GM21576 (cell line): ENCODE data around the gene GNL2.
"Not testable (repeated sequence)": the region's sequence is repeated elsewhere in the genome, so short reads cannot be mapped to it uniquely, and the experiment has no call there.

Source experiments
- ATAC-seq: cut with Tn5 transposase; IDR thresholded peaks from one replicate; pipeline ENCODE4 v1.9.1; 2021; ENCODE audit warnings: mild to moderate bottlenecking, moderate library complexity; ENCODE audit not compliant: unreplicated experiment

The GNL2 gene

GRCh38 chr1:37560401-37561132 is 35.2 kb downstream of the GNL2 start:
- ATAC-seq, result no peak

DNA sequence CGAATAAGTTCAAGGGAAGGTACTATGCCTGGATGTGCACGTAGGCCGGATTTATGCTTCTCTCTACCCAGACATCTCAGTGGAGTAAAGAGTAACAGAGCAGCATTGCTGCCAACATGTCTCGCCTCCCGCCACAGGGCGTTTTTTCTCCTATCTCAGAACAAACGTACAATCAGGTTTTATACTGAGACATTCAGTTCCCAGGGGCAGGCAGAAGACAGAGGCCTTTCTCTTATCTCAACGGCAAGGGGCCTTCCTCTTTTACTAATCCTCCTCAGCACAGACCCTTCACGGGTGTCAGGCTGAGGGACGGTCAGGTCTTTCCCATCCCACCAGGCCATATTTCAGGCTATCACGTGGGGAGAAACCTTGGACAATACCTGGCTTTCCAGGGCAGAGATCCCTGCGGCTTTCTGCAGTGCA is 35.8 kb downstream of the GNL2 start:
- not testable (repeated sequence) for ATAC-seq

DNA sequence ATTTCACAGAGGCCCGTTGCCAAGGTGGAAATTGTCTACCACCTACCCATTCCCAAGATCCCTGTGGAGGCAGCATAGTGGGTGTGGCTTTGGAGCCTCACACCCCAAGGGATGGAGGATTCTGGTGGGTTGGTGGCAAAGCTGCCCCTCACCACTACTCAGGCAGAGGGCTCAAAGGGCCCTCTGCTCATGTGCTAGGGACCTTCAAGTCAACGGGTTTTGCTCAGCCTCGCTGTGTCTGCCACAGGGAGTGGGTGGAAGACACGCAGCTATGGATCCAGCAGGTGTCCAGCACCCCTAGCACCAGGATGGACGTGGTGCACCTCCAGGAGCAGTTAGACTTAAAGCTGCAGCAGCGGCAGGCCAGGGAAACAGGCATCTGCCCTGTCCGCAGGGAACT is 36.7 kb downstream of the GNL2 start:
- no peak for ATAC-seq

GRCh38 chr1:37558411-37558810 is 37.3 kb downstream of the GNL2 start:
- no peak for ATAC-seq

- ATAC-seq, result no peak
Measured at GRCh38 chr1:37557402-37557801, 38.3 kb downstream of the GNL2 start.

GRCh38 chr1:37556712-37557196 is 39.0 kb downstream of the GNL2 start, which contains the start of gene DNALI1:
Gene DNALI1 (plus strand): TSS chr1:37556940. CDS start chr1:37556995, 55 bp downstream.
- no peak for ATAC-seq

GRCh38 chr1:37553927-37554808 is 41.6 kb downstream of the GNL2 start, which contains the start of gene SNIP1:
Gene SNIP1 (minus strand): TSS chr1:37554293. CDS start chr1:37554229, 64 bp downstream.
- ATAC-seq, result no peak

DNA sequence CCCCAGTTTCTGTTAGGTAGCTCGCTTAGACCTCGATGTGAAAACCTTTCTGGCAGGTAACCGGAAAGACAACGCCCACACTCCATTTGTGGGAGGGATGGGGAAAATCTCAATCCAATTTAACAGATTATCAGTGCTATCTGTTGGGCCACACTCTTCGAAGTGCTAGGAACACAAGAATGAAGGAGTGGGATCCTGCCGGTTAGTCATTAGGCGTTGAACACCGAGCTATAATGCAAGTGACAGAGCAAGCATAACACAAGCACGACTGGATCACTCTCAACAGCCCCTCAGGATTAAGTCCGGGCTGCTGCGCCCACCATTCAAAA is 42.2 kb downstream of the GNL2 start:
- no peak for ATAC-seq

- no peak for ATAC-seq
Measured at GRCh38 chr1:37549341-37549740, 46.4 kb downstream of the GNL2 start.

- no peak for ATAC-seq
Measured at GRCh38 chr1:37545019-37545418, 50.7 kb downstream of the GNL2 start.

- no peak for ATAC-seq
Measured at GRCh38 chr1:37544530-37544929, 51.2 kb downstream of the GNL2 start.

GRCh38 chr1:37540036-37540785 is 55.5 kb downstream of the GNL2 start:
- no peak for ATAC-seq

DNA sequence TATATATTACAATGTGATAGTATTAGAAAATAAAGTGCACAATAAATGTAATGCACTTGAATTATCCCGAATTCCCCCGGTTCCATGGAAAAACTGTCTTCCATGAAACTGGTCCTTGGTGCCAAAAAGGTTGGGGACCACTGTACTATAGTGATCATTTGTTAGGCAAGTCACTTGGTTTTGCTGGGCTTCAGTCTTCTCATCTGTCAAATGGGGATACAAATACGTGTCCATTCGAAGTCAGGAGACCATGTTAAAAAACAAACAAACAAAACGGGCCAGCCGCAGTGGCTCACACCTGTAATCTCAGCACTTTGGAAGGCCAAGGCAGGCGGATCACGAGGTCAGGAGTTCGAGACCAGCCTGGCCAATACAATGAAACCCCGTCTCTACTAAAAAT is 56.6 kb downstream of the GNL2 start:
- ATAC-seq, result not testable (repeated sequence)

DNA sequence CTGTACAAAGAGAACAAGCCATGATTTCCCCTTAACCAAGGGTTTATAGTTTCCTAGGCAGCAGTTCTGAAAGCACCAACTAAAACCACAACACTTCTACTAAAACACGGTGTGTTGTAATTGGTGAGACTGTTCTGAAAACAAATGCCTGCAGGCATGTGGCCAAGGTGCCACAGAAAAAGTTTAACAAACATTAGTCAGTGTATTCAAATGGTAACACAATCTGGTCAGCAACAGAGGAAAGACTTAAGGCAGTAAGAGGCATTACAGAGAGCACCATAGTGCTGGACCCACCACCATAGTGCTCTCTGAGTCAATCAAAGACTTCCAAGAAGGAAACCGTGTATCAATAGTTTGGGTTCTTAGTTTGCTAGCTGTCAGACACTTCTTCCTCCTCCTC is 58.4 kb downstream of the GNL2 start:
- no peak for ATAC-seq

DNA sequence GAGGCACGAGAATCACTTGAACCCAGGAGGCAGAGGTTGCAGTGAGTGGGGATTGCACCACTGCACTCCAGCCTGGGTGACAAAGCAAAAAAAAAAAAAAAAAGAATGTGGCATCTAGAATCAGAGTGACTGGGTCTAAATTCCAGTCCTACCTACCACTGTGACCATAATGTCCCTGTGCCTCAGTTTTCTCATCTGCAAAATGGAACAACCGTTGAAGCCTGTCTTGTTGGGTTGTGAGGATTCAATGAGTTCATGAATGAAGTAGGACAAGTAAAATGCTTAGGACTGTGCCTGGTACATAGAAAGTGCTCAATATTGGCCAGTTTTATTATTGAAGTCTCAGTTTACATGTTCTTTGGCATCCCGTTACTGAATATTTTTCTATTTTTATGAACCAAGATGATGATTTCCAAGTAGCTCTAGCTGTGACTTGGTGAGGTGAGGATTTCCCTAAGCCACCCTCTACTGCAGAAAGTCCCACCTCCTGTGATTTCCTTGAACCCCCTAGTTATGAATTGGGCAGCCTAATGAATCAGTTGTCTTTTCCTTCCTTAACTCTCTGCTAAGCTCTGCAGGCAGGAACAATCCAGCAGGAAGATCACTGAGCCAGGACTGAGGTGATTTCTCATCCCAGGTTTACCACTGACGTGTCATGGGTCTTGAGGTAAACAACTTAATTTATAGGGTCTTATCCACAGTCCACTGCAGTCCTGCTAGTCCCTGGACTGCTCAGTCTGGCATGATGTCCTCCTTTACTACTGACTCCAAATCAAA is 62.2 kb downstream of the GNL2 start:
- ATAC-seq, result no peak

- not testable (repeated sequence) for ATAC-seq
Measured at GRCh38 chr1:37532418-37533156, 63.1 kb downstream of the GNL2 start.

GRCh38 chr1:37529888-37530287 is 65.8 kb downstream of the GNL2 start:
- not testable (repeated sequence) for ATAC-seq

DNA sequence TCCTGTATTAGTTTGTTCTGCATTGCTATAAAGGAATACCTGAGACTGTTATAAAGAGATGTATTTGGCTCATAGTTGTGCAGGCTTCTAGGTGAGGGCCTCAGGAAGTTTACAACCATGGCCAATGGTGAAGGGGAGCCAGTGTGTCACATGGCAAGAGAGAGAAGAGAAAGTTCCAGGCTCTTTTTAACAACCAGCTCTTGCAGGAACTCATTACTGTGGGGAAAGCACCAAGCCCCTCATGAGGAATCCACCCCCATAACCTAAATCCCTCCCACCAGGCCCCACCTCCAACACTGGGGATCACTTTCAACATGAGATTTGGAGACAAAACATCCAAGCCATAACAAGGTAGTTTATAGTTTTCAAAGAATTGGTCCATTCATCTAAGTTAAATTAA is 76.1 kb downstream of the GNL2 start:
- no peak for ATAC-seq

GRCh38 chr1:37518929-37519328 is 76.8 kb downstream of the GNL2 start:
- ATAC-seq, result not testable (repeated sequence)

DNA sequence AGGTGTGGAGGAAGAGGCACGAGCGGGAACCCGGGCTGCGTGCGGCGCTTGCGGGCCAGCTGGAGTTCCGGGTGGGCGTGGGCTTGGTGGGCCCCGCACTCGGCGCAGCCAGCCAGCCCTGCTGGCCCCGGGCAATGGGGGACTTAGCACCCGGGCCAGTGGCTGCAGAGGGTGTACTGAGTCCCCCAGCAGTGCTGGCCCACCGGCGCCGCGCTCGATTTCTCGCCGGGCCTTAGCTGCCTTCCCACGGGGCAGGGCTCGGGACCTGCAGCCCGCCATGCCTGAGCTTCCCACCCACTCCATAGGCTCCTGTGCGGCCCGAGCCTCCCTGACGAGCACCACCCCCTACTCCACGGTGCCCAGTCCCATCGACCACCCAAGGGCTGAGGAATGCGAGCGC is 77.5 kb downstream of the GNL2 start:
- ATAC-seq, result not testable (repeated sequence)
